ENCODE data around the gene MTCL3.

The MTCL3 gene

DNA sequence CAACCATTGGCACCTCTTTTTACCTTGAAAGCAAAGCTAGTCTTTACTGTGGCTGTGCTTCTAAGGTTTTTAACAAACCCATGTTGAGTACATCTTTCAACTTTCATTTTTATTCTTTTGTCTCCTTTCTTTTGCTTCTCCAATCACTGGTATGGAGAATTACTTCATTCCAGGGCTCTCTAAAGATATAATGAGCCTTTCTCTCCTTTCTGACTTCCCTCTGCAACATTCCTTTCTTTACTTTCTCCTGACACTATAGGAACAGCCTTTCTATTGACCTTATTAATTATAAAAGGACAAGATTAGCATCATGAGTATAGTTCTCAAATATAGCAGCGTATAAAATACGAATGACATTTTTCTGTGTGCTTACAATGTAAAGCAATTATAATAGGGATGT lies 36.8 kb downstream of the MTCL3 start:
- TF ChIP-seq, protein P1, sequence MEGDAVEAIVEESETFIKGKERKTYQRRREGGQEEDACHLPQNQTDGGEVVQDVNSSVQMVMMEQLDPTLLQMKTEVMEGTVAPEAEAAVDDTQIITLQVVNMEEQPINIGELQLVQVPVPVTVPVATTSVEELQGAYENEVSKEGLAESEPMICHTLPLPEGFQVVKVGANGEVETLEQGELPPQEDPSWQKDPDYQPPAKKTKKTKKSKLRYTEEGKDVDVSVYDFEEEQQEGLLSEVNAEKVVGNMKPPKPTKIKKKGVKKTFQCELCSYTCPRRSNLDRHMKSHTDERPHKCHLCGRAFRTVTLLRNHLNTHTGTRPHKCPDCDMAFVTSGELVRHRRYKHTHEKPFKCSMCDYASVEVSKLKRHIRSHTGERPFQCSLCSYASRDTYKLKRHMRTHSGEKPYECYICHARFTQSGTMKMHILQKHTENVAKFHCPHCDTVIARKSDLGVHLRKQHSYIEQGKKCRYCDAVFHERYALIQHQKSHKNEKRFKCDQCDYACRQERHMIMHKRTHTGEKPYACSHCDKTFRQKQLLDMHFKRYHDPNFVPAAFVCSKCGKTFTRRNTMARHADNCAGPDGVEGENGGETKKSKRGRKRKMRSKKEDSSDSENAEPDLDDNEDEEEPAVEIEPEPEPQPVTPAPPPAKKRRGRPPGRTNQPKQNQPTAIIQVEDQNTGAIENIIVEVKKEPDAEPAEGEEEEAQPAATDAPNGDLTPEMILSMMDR (conservative IDR thresholded peaks at IDR 0.05; ENCODE audit: low read length): no peak
- no peak overlapping the region for H3K4me3 ChIP-seq (ENCODE audit: low read length)
- DNase-seq (ENCODE audit: low read depth): no peak

DNA sequence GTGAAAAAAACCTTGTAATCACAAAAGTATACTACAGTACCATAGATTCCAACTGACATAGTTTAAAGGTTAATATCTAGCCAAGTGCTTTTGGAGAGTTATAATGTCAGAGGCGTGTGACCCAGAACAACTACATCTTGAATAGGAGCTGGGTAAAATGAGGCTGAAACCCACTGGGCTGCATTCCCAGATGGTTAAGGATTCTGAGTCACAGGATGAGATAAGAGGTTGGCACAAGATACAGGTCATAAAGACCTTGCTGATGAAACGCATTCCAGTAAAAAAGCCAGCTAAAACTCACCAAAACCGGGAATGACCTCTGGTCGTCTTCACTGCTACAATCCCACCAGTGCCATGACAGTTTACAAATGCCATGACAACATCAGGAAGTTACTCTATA lies 37.5 kb downstream of the MTCL3 start:
- TF ChIP-seq, protein P1 (conservative IDR thresholded peaks at IDR 0.05; ENCODE audit: low read length): no peak
- H3K4me3 ChIP-seq (ENCODE audit: low read length): no peak overlapping the region
- DNase-seq (ENCODE audit: low read depth): peak; percentile 30

DNA sequence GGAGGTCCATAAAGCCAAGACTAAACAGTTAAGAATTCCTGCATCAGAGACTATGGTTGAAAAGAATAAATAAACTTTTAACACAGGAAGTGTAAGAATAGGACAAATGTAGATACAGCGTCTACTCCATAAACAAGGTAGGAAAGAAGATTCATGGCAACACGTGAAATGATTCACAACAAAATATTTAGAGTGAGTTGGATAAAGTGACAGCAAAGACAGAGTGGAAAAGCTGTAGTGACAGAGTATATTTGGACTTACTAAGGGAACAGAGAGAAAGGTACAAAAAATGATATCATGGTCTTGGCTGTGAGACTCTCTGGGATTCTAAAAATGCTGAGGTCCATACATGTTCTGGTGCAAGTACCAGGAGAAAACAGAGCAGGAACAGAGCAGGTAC lies 38.0 kb downstream of the MTCL3 start:
- TF ChIP-seq, protein P1 (conservative IDR thresholded peaks at IDR 0.05; ENCODE audit: low read length): no peak
- no peak overlapping the region for H3K4me3 ChIP-seq (ENCODE audit: low read length)
- no peak for DNase-seq (ENCODE audit: low read depth)

DNA sequence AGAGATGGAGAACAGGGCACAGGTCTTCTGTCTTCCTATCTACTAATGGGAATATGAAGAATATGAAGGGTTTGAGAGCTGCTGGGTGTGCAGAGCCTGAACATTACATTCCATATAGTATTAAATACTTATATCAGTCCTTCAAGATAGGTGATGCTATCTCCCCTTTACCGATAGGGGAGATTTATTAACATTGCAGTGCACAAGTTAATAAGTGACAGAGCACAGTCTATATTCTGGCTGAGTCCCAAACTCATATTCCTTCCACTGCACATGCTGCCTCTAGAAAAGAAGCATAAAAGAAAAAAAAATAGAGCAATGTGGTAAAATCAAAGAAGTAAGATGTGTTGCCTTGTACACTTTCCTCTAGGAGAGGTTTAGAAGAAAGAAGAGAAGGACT lies 41.5 kb downstream of the MTCL3 start:
- DNase-seq (ENCODE audit: low read depth): no peak
- H3K4me3 ChIP-seq (ENCODE audit: low read length): no peak overlapping the region
- TF ChIP-seq, protein P1 (conservative IDR thresholded peaks at IDR 0.05; ENCODE audit: low read length): no peak

DNA sequence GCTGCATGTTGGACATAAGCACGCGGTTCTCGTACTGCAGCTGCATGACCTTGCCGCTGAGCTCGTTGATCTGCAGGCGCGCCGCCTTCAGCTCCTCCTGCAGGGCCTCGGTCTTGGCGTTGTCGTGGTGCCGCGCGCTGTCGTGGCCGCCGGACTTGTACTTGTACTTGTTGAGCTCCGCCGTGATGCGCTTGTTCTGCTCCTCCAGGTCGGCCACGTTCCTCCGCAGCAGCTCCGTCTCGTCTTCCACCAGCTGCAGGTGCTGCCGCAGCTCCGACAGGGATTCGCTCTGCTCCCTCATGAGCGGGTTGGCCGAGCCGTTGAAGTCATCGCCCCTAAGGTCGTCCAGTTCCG lies 43.3 kb downstream of the MTCL3 start:
- TF ChIP-seq, protein P1 (conservative IDR thresholded peaks at IDR 0.05; ENCODE audit: low read length): no peak
- no peak for DNase-seq (ENCODE audit: low read depth)
- no peak overlapping the region for H3K4me3 ChIP-seq (ENCODE audit: low read length)

DNA sequence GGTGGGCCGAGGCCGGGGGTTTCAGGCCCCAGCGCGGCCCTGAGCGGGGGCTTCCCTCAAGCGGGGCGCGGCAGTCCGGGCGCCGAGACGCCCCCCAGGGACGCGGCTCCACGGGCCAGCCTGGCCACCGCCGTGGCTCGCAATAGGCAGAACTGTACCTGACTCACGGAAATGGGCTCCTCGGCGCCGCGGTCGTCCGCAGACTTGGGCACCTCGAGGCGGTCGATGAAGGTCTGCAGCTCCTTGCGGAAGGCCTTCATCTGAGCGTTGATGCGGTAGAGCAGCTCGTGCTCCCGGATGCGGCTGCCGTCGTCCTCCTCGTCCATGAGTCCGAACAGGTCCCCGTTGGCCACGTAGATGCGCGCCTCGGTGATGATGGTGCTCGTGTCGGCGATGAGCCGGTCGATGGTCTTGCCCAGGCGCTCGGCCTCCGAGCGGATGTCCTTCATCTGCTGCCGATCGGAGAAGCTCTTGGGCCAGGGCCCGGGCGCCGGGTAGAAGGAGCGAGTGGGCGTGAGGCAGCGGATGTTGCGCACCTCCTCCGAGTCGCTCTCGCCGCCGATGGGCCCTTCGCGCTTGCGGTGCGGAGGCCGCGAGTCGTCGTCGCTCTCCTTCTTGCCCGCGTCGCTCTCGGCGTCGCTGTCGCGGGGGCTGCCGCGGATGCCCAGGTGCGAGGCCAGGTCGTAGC lies 43.9 kb downstream of the MTCL3 start:
- no peak overlapping the region for H3K4me3 ChIP-seq (ENCODE audit: low read length)
- TF ChIP-seq, protein P1 (conservative IDR thresholded peaks at IDR 0.05; ENCODE audit: low read length): no peak
- no peak for DNase-seq (ENCODE audit: low read depth)

DNA sequence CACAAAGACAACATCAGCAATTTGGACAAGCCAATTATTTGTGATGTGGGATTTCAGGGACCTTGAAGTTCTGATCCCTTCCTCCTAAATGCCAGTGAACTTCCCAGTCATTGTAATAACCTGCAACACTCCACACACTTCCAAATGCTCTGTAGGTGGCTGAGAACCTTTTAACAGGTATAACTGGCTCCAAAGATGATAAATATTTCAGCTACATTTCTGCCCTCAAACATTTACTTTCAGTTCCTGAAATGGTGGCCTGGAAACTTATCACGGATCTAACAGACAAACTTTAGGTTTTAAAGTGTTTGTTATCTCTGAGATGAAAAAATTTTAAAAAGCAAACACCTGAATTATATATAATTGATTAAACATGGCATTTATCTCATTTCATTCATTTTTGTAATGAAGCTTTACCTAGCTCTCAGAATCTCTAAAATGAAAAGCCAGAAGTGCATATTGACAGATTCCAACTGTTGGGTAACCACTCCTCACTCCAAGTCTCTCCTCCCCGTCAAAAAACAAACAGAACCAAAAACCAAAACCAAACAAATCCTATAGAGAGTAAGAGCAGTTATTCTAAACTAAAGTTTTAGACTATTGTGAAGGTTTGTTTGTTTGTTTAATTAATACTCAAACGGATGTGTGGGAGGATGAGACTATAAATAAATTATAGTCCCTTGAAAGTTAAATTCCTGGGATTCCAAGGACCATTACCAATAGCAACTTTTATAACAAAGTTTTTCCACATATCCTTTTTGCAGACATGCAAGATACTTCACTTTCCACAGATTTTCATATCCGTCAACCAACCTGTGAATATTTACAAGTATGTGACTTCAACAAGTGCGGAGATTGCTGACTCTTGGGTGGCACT lies 47.5 kb downstream of the MTCL3 start:
- DNase-seq (ENCODE audit: low read depth): peak; percentile 18
- TF ChIP-seq, protein P1 (conservative IDR thresholded peaks at IDR 0.05; ENCODE audit: low read length): no peak
- no peak overlapping the region for H3K4me3 ChIP-seq (ENCODE audit: low read length)

All from AG10803 (cell line).